Panc1 (cell line): ENCODE measurements around the gene THSD7B.

ENCODE experiments used
- CTCF ChIP-seq: fragments of 450-650 bp; IDR thresholded peaks from 2 replicates; pipeline ENCODE4 v1.5.1; 2017; ENCODE audit warnings: mild to moderate bottlenecking
- POLR2AphosphoS5 ChIP-seq: IDR thresholded peaks from 2 replicates; pipeline ENCODE4 v1.6.1; 2012; ENCODE audit warnings: mild to moderate bottlenecking, low read depth, low read length, moderate library complexity
- REST ChIP-seq, 2 experiments: IDR thresholded peaks; 2 replicates each; pipeline ENCODE4 v1.6.1; 2011 to 2012; ENCODE audit warnings: low read depth in 2 of 2, control low read depth in 1 of 2, low read length in 1 of 2, mild to moderate bottlenecking in 1 of 2, moderate library complexity in 1 of 2; ENCODE audit not compliant: insufficient read depth in 1 of 2
- SIN3A ChIP-seq: IDR thresholded peaks from 2 replicates; pipeline ENCODE4 v1.6.1; 2012; ENCODE audit warnings: low read depth, mild to moderate bottlenecking, low read length, moderate library complexity, borderline replicate concordance; ENCODE audit not compliant: insufficient read depth
- TCF7L2 ChIP-seq: IDR thresholded peaks from 2 replicates; pipeline ENCODE4 v1.6.1; 2011; ENCODE audit warnings: mild to moderate bottlenecking, low read depth, low read length, inconsistent platforms

GRCh38 chr2:137251045-137251444 is 485.7 kb downstream of the THSD7B start:
- TF ChIP-seq CTCF, result no peak
- TF ChIP-seq POLR2AphosphoS5, result no peak
- no peak for TF ChIP-seq TCF7L2
- TF ChIP-seq REST (IDR thresholded peaks at IDR 0.05; ENCODE audit: insufficient read depth in 1 of 2, low read depth in 2 of 2, low read length in 1 of 2), result no peak
- TF ChIP-seq SIN3A, result no peak
